ENCODE data around the gene VAT1L.

The VAT1L gene

DNA sequence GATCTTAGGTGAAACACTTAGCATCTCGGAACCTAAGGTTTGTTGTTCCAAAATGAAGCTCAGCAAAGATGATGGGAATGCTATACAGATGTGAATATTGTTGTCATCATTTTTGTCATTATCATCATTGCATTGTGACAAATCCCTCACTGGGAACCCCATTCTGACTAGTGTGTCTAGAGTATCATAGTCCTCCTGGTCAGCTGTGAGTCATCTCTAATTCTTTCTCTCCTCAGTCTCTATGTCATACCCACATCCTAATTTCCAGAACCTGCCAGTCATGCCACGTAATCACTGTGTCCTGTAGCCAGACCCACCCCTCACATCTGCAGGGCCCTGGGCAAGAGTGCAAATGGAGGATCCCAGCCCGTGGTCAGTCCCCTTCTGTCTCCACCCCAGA lies 173.4 kb downstream of the VAT1L start:
- H3K4me3 ChIP-seq (ENCODE audit: low read depth in 1 of 2, low read length in 2 of 2) = no peak overlapping the region
- ATAC-seq (ENCODE audit: insufficient read depth, low read depth) (no peak), DNase-seq (no peak)
- H4K20me1 ChIP-seq (ENCODE audit: insufficient read depth, low read length) = no peaks in the 10 kb centered on the region
- H3K36me3 ChIP-seq (ENCODE audit: insufficient read depth, low read length) = no peaks in the 10 kb centered on the region
- H3K4me1 ChIP-seq (ENCODE audit: insufficient read depth, low read length) = no peaks in the 10 kb centered on the region
- H3K27ac ChIP-seq (ENCODE audit: low read length) = no peak overlapping the region
- H3K79me2 ChIP-seq (ENCODE audit: insufficient read depth, low read length) = no peaks in the 10 kb centered on the region
- H3K9ac ChIP-seq (ENCODE audit: low read depth, low read length) = no peak overlapping the region
- H2AFZ ChIP-seq (ENCODE audit: low read depth, low read length) = no peak overlapping the region
- peaks cover 6% of the 10 kb centered on the region for H3K27me3 ChIP-seq (ENCODE audit: insufficient read depth, low read length, poor library complexity)
- H3K4me2 ChIP-seq (ENCODE audit: insufficient read depth, low read length) = no peak overlapping the region
- H3K9me3 ChIP-seq (ENCODE audit: insufficient read depth, low read length, severe bottlenecking) = no peaks in the 10 kb centered on the region
- no peak for TF ChIP-seq EZH2 (IDR thresholded peaks at IDR 0.05; ENCODE audit: borderline replicate concordance, low read depth, low read length, severe bottlenecking)
- TF ChIP-seq, protein P1, sequence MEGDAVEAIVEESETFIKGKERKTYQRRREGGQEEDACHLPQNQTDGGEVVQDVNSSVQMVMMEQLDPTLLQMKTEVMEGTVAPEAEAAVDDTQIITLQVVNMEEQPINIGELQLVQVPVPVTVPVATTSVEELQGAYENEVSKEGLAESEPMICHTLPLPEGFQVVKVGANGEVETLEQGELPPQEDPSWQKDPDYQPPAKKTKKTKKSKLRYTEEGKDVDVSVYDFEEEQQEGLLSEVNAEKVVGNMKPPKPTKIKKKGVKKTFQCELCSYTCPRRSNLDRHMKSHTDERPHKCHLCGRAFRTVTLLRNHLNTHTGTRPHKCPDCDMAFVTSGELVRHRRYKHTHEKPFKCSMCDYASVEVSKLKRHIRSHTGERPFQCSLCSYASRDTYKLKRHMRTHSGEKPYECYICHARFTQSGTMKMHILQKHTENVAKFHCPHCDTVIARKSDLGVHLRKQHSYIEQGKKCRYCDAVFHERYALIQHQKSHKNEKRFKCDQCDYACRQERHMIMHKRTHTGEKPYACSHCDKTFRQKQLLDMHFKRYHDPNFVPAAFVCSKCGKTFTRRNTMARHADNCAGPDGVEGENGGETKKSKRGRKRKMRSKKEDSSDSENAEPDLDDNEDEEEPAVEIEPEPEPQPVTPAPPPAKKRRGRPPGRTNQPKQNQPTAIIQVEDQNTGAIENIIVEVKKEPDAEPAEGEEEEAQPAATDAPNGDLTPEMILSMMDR (IDR thresholded peaks at IDR 0.05; ENCODE audit: borderline replicate concordance, extremely low read depth, low read length, poor library complexity, severe bottlenecking) = no peak

DNA sequence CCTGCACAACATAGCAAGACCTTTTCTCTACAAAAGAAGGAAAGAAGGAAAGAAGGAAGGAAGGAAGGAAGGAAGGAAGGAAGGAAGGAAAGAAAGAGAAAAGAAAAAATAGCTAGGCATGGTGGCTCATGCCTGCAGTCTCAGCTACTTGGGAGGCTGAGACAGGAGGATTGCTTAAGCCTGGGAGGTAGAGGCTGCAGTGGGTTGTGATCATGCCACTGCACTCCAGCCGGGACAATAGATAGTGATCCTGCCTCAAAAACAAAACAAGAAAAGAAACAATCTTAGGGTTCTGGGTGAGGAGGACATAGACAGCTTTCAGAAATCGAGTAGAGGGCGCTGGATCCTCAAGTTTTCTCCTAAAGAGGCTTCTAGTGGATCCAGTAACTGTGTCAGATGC lies 174.3 kb downstream of the VAT1L start:
- H3K27ac ChIP-seq (ENCODE audit: low read length) = no peak overlapping the region
- DNase-seq (no peak), ATAC-seq (ENCODE audit: insufficient read depth, low read depth) (no peak)

DNA sequence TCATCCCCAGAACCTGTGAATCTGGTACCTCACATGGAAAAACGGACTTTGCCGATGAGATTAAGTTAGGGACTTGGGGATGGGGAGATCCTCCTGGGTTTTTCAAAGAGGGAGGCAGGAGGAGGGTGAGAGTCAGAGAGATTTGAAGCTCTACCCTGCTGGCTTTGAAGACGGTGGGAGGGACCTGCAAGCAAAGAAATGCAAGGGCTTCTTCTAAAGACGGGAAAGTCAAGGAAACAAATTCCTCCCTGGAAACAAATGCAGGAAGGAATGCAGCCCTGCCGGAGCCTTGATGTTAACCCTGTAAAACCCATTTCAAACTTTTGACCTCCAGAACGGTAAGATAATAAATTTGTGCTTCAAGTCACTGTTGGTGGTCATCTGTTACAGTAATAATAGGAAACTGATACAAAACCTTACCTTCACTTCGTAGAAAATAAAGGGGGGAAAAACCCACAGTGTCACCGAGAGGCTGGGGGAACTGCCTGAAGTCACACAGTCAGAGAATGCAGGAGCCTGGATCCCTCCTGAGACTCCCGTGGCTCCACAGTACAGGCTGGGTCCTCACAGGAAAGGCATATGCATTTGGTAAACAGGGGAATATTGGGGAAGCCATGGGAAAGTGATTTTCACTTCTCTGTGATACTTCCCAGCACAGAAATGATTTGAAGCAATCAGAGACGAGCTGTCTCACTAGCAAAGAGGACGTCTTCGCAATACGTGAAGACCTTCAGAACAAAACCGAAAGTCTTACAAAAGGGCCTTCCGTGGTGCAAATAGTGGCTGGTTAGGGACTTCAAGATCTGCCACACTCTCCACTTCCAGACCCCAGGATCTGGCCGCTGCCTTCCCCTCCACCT lies 175.1 kb downstream of the VAT1L start:
- Histone ChIP-seq H3K9me3 (ENCODE audit: insufficient read depth, low read length, severe bottlenecking) (no peaks in the 10 kb centered on the region), H4K20me1 (ENCODE audit: insufficient read depth, low read length) (no peaks in the 10 kb centered on the region), H3K36me3 (ENCODE audit: insufficient read depth, low read length) (no peaks in the 10 kb centered on the region), H3K27me3 (ENCODE audit: insufficient read depth, low read length, poor library complexity) (peaks cover 6% of the 10 kb centered on the region), H3K79me2 (ENCODE audit: insufficient read depth, low read length) (no peaks in the 10 kb centered on the region), H3K9ac (ENCODE audit: low read depth, low read length) (no peak overlapping the region), H3K27ac (ENCODE audit: low read length) (no peak overlapping the region), H3K4me1 (ENCODE audit: insufficient read depth, low read length) (no peaks in the 10 kb centered on the region), H3K4me3 (ENCODE audit: low read depth in 1 of 2, low read length in 2 of 2) (no peak overlapping the region), H3K4me2 (ENCODE audit: insufficient read depth, low read length) (no peak overlapping the region), H2AFZ (ENCODE audit: low read depth, low read length) (no peak overlapping the region)
- no peak for ATAC-seq (ENCODE audit: insufficient read depth, low read depth)
- no peak for TF ChIP-seq EZH2 (IDR thresholded peaks at IDR 0.05; ENCODE audit: borderline replicate concordance, low read depth, low read length, severe bottlenecking)
- TF ChIP-seq, protein P1 (IDR thresholded peaks at IDR 0.05; ENCODE audit: borderline replicate concordance, extremely low read depth, low read length, poor library complexity, severe bottlenecking) = no peak
- DNase-seq = no peak

More for the DNA sequence above, 174.3 kb downstream of the VAT1L start:
- H3K4me2 ChIP-seq (ENCODE audit: insufficient read depth, low read length) = no peak overlapping the region
- peaks cover 6% of the 10 kb centered on the region for H3K27me3 ChIP-seq (ENCODE audit: insufficient read depth, low read length, poor library complexity)
- H3K4me3 ChIP-seq (ENCODE audit: low read depth in 1 of 2, low read length in 2 of 2) = no peak overlapping the region
- no peak overlapping the region for H2AFZ ChIP-seq (ENCODE audit: low read depth, low read length)
- H4K20me1 ChIP-seq (ENCODE audit: insufficient read depth, low read length) = no peaks in the 10 kb centered on the region
- H3K79me2 ChIP-seq (ENCODE audit: insufficient read depth, low read length) = no peaks in the 10 kb centered on the region
- H3K9me3 ChIP-seq (ENCODE audit: insufficient read depth, low read length, severe bottlenecking) = no peaks in the 10 kb centered on the region
- no peak overlapping the region for H3K9ac ChIP-seq (ENCODE audit: low read depth, low read length)
- H3K4me1 ChIP-seq (ENCODE audit: insufficient read depth, low read length) = no peaks in the 10 kb centered on the region
- no peaks in the 10 kb centered on the region for H3K36me3 ChIP-seq (ENCODE audit: insufficient read depth, low read length)
- no peak for TF ChIP-seq EZH2 (IDR thresholded peaks at IDR 0.05; ENCODE audit: borderline replicate concordance, low read depth, low read length, severe bottlenecking)
- TF ChIP-seq, protein P1 (IDR thresholded peaks at IDR 0.05; ENCODE audit: borderline replicate concordance, extremely low read depth, low read length, poor library complexity, severe bottlenecking) = no peak
